Kidney epithelial cell (primary cell): ENCODE measurements around the gene PSMC3. TPM values are rescaled to one million over a fixed set of nuclear protein-coding genes. Genes with fewer than 3 reads are reported as not detected.
A peak's percentile ranks its signal among the peaks of the same experiment; 100 is the strongest.

Experiments used
- DNase-seq: peaks from one replicate; pipeline ENCODE4 v3.0.0-alpha.2; 2010; ENCODE audit warnings: low read depth
- H3K27me3 ChIP-seq: 2 replicates; pipeline ENCODE4 v1.6.0; 2011; ENCODE audit warnings: low read length; ENCODE audit not compliant: control insufficient read depth, insufficient read depth
- H3K36me3 ChIP-seq: 2 replicates; pipeline ENCODE4 v1.5.1; 2011; ENCODE audit warnings: low read length; ENCODE audit not compliant: control insufficient read depth, insufficient read depth
- H3K4me3 ChIP-seq: 2 replicates; pipeline ENCODE4 v1.5.1; 2011; ENCODE audit warnings: low read depth, mild to moderate bottlenecking, control low read depth, low read length
- total RNA-seq: library from RNA; depleted of rRNA; stranded (reverse); fragments of >200 nt; gene quantifications from 2 replicates; pipeline ENCODE4 v1.2.3, GENCODE V29; 2015
- TF ChIP-seq, protein P1 (sequence below): IDR thresholded peaks from 2 replicates; pipeline ENCODE4 v1.5.1; 2011; ENCODE audit warnings: mild to moderate bottlenecking, moderate library complexity, low read length, control low read depth, inconsistent platforms; ENCODE audit not compliant: insufficient read depth, poor library complexity, severe bottlenecking

Gene PSMC3
- total RNA-seq, 1 donor from 2014 or later = 126 TPM

DNA sequence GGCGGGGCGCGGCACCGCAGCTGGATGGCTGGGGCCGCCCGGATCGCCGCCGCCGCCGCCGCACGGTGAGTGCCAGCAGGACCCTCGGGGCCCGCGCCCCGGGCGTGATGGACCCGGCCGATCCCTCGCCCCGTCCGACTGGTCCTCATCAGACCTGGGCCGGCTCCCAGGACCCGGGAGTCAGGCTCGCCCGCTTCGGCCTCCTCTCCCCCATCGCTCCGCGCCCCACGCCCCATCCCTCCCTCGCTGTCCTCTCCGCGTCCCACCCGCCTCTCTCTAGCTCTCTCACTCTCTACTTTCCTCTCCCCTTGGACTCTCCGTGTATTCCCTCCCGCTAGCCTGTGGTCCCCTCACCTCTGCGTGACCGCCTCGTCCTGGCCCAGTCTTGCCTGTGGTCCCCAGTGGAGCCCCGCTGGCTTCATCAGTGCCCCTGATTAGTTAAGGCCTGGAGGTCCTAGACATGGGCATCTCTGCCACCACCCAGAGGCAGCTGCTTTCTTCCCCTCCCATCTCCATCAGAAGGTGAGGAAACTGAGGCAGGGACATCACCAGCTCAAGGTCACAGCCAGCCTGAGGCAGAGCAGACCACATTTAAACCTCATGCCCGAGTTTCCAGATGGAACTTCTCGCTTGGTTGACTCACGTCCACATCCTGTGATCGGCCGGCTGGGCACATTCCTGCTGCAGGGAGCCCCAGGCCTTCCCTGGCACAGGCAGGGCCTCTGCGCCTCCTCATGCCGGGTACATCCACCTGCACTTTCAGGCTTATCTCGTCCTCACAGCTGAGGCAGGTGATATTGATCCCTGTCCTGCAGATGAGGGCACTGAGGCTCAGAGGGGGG lies 17.4 kb downstream of the PSMC3 start:
- DNase-seq = peak; percentile 57
- TF ChIP-seq, protein P1, sequence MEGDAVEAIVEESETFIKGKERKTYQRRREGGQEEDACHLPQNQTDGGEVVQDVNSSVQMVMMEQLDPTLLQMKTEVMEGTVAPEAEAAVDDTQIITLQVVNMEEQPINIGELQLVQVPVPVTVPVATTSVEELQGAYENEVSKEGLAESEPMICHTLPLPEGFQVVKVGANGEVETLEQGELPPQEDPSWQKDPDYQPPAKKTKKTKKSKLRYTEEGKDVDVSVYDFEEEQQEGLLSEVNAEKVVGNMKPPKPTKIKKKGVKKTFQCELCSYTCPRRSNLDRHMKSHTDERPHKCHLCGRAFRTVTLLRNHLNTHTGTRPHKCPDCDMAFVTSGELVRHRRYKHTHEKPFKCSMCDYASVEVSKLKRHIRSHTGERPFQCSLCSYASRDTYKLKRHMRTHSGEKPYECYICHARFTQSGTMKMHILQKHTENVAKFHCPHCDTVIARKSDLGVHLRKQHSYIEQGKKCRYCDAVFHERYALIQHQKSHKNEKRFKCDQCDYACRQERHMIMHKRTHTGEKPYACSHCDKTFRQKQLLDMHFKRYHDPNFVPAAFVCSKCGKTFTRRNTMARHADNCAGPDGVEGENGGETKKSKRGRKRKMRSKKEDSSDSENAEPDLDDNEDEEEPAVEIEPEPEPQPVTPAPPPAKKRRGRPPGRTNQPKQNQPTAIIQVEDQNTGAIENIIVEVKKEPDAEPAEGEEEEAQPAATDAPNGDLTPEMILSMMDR = no peak
- H3K36me3 ChIP-seq = no peaks in the 10 kb centered on the region
- H3K27me3 ChIP-seq = no peaks in the 10 kb centered on the region
- peak overlapping the region; percentile 80 for H3K4me3 ChIP-seq

DNA sequence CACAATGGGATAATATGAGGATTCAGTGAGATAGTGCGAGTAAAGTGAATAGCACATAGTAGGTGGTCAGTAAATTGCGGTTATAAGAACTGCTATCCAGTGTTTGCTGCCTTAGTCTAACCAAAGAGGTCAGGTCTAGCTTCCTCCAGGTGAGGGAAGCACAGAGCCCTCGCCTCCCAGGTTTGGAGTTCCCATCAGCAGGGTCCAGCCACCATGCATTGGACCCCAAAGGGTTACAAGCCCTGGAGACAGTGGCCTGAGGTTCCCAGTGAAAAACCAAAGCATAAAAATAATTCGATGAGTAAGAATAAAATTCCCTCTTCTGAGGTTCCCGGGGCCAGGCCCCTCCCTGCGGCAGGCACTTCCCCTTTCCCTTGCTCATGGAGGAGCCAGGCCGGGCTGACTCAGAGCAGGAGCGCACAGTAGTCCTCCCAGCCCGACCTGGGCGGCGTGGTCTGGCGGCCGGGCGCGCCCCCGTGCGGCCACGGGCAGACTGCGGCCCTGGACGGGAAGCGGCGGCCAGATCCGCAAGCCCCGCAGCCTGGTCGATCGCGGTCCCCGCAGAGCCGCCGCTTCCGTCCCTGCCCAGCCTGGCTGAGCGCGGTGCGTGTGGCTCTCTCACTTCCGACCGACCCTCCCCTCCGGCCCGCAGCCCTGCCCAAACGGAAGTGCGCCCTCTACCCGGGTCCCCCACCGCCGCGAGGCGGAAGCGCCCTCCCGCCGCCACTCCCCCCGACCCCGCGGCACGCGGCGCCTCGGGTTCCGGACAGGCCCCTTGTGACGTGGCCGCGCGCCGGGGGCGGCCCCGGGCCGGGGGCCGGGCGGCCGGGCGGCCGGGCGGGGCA lies 18.3 kb downstream of the PSMC3 start, which contains the start of gene SLC39A13:
Gene SLC39A13 (plus strand): TSS at position 845 of the 845 bp plus-strand sequence. CDS start 1,505 bp downstream, outside the sequence.
- Histone ChIP-seq H3K36me3 (no peaks in the 10 kb centered on the region), H3K27me3 (no peaks in the 10 kb centered on the region), H3K4me3 (peak within 1 kb of the TSS; percentile 80)
- DNase-seq = peak; percentile 65
- TF ChIP-seq, protein P1 = no peak

DNA sequence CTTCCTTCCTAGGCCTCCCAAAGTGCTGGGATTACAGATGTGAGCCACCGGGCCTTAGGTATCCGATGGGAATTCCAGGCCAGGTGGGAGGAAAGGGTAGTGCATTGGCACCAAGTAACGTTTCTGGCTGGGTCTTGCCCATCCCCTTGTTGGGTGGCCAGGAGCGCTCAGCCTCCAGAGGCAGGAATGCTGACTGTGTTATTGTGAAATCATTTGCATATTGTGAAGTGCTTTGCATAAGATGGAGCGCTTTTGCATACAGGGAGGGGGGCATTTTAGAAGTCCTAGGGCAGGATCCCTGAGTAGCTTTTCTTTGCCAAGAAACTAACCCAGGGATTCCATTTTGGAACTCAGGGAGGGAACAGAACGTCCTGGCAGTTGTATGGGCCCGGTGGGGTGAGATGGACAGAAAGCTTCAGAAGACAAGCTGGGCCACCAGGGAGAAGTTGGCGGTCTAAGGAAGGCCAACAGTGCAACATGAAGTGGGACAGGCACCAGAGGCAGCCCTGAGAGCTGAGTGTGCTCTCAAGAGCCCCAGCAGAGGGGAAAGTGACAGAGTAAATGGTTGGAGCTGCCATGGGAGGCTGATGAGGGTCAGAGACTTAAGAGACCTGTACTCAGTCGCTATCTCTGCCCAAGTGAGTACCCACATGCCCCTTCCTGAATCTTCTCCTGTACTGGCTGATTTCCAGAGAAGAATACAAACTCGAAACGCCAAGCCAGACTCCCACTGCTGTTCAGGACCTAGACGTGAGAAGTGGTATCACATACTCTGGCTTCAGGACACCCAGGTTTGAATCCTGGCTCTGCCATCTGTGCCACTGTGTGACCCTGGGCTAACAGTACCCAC lies 19.1 kb downstream of the PSMC3 start:
- Histone ChIP-seq H3K36me3 (no peaks in the 10 kb centered on the region), H3K4me3 (peak overlapping the region; percentile 53), H3K27me3 (no peaks in the 10 kb centered on the region)
- TF ChIP-seq, protein P1 = no peak
- DNase-seq = no peak

DNA sequence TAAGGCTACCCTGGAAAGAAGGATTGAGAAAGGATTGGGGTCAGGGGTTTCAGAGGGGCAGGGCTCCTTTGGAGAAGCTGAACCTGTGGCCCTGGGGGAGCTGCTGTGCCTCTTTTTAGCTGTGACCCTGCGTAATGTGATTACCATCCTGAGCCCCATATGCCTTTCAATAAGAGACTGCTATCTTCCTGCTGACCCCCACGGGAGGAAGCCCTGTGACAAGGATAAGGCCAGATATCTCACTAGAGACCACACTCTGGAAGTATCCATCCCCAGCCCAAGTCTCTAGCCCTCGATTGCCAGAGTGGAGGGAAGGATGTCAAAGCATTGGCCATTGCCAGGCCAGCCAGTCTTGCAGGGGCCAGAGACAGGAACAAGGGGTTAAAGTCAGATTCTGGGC lies 22.7 kb downstream of the PSMC3 start:
- Histone ChIP-seq H3K4me3 (no peak overlapping the region), H3K36me3 (no peaks in the 10 kb centered on the region), H3K27me3 (no peaks in the 10 kb centered on the region)
- DNase-seq = no peak
- TF ChIP-seq, protein P1 = no peak

DNA sequence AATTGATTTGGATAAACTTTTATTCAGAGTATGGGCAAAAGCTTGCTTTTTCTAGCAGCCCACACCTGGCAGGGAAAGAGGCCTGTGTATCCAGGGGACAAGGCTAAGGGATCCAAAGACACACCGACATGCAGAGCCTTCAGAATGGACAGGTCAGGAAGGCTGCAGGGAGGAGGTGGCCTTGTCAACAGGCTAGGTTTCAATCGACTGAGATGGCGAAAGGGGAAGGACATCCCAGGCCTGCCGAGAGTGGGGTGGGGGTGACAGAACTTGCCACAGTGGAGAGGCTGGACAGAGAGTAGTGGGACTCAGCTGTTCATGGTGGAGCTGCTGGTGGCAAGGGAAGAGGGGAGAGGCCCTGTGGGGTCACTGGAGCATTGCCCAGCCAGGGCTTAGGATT lies 23.1 kb downstream of the PSMC3 start:
- TF ChIP-seq, protein P1 = no peak
- H3K4me3 ChIP-seq = no peak overlapping the region
- no peak for DNase-seq
- no peaks in the 10 kb centered on the region for H3K36me3 ChIP-seq
- H3K27me3 ChIP-seq = no peaks in the 10 kb centered on the region
